HepG2 (cell line): ENCODE results near the gene CPT1C. TPM values are rescaled to one million over a fixed set of nuclear protein-coding genes. Genes with fewer than 3 reads are reported as not detected.

Experiments used
- AKNA ChIP-seq: sonication (generic); formaldehyde crosslinking; IDR thresholded peaks from 2 replicates; pipeline ENCODE4 v1.4.0; 2020; ENCODE audit warnings: missing genetic modification reagents, borderline replicate concordance
- CREB1 ChIP-seq, 2 experiments: fragments of 450-650 bp in 1 of 2; IDR thresholded peaks; 2 replicates each; pipeline ENCODE4 v1.6.1; 2016 to 2017; ENCODE audit warnings: control low read depth in 1 of 2, mild to moderate bottlenecking in 1 of 2, missing compliant biosample characterization in 1 of 2, missing genetic modification characterization in 1 of 2
- EHMT2 ChIP-seq: fragments of 200-600 bp; sonication (generic); IDR thresholded peaks from 2 replicates; pipeline ENCODE4 v1.7.0; 2017; ENCODE audit warnings: antibody characterized with exemption, low read depth, low read length, borderline replicate concordance
- HIVEP1 ChIP-seq: sonication (generic); formaldehyde crosslinking; IDR thresholded peaks from 2 replicates; pipeline ENCODE4 v1.4.0; 2020; ENCODE audit warnings: mild to moderate bottlenecking, missing genetic modification reagents
- HOXA9 ChIP-seq: sonication (generic); formaldehyde crosslinking; IDR thresholded peaks from 2 replicates; pipeline ENCODE4 v1.8.1; 2022; ENCODE audit warnings: missing genetic modification reagents, mild to moderate bottlenecking, moderate library complexity, borderline replicate concordance
- MEIS1 ChIP-seq: sonication (generic); formaldehyde crosslinking; IDR thresholded peaks from 2 replicates; pipeline ENCODE4 v1.9.0; 2021; ENCODE audit warnings: mild to moderate bottlenecking, missing genetic modification reagents, moderate library complexity, borderline replicate concordance
- MIER3 ChIP-seq: IDR thresholded peaks from 2 replicates; pipeline ENCODE4 v1.6.1; 2016; ENCODE audit warnings: missing compliant biosample characterization, borderline replicate concordance
- NFATC3 ChIP-seq: sonication (generic); formaldehyde crosslinking; IDR thresholded peaks from 2 replicates; pipeline ENCODE4 v1.5.1; 2020; ENCODE audit warnings: mild to moderate bottlenecking, missing genetic modification reagents
- NFIB ChIP-seq: sonication (generic); formaldehyde crosslinking; IDR thresholded peaks from 2 replicates; pipeline ENCODE4 v1.9.0; 2021; ENCODE audit warnings: missing genetic modification reagents, mild to moderate bottlenecking, borderline replicate concordance
- PHF21A ChIP-seq: sonication (generic); formaldehyde crosslinking; IDR thresholded peaks from 2 replicates; pipeline ENCODE4 v1.5.0; 2020; ENCODE audit warnings: mild to moderate bottlenecking, missing genetic modification reagents
- SKIL ChIP-seq: sonication (generic); formaldehyde crosslinking; IDR thresholded peaks from 2 replicates; pipeline ENCODE4 v1.8.0; 2022; ENCODE audit warnings: missing genetic modification reagents, mild to moderate bottlenecking, moderate library complexity, borderline replicate concordance
- TBX2 ChIP-seq: sonication (generic); formaldehyde crosslinking; IDR thresholded peaks from 2 replicates; pipeline ENCODE4 v1.5.0; 2020; ENCODE audit warnings: missing genetic modification reagents, mild to moderate bottlenecking, borderline replicate concordance
- ZNF180 ChIP-seq: sonication (generic); formaldehyde crosslinking; IDR thresholded peaks from 2 replicates; pipeline ENCODE4 v1.4.0; 2020; ENCODE audit warnings: low read depth, missing genetic modification reagents, borderline replicate concordance
- ZNF253 ChIP-seq: sonication (generic); formaldehyde crosslinking; IDR thresholded peaks from 2 replicates; pipeline ENCODE4 v1.8.0; 2022; ENCODE audit warnings: mild to moderate bottlenecking, missing genetic modification reagents, borderline replicate concordance
- ZNF3 ChIP-seq: IDR thresholded peaks from 2 replicates; pipeline ENCODE4 v1.7.0; 2017; ENCODE audit warnings: inconsistent platforms
- ZNF33A ChIP-seq: sonication (generic); formaldehyde crosslinking; IDR thresholded peaks from 2 replicates; pipeline ENCODE4 v1.5.1; 2020; ENCODE audit warnings: missing genetic modification reagents, mild to moderate bottlenecking, moderate library complexity, borderline replicate concordance
- ZNF674 ChIP-seq: sonication (generic); formaldehyde crosslinking; IDR thresholded peaks from 2 replicates; pipeline ENCODE4 v1.5.0; 2020; ENCODE audit warnings: low read depth, mild to moderate bottlenecking, missing genetic modification reagents
- ZNF766 ChIP-seq: sonication (generic); formaldehyde crosslinking; IDR thresholded peaks from 2 replicates; pipeline ENCODE4 v1.5.0; 2020; ENCODE audit warnings: missing genetic modification reagents, borderline replicate concordance
- ZNF781 ChIP-seq: sonication (generic); formaldehyde crosslinking; IDR thresholded peaks from 2 replicates; pipeline ENCODE4 v1.5.1; 2020; ENCODE audit warnings: borderline replicate concordance, mild to moderate bottlenecking, missing genetic modification reagents; ENCODE audit errors: not compliant biosample characterization
- polyA plus RNA-seq, 8 experiments: library from polyadenylated mRNA; depleted of rRNA in 3 of 8; stranded (reverse) in 7 of 8; unstranded in 1 of 8; fragments of >200 nt; fragmentation: Illumina TruSeq in 4 of 8; extraction: Trizol in 4 of 8; gene quantifications; 2 replicates each; pipeline versions ENCODE4 v1.2.1 to v1.2.3, GENCODE V29; 2011 to 2016; ENCODE audit warnings: low read depth in 4 of 8, missing spikeins in 1 of 8, mixed read lengths in 1 of 8; ENCODE audit not compliant: insufficient read depth in 1 of 8
- total RNA-seq, 5 experiments: library from RNA; depleted of rRNA; stranded (reverse); fragments of >200 nt; fragmentation: Illumina TruSeq; extraction: Trizol; gene quantifications; 2 replicates each; pipeline ENCODE4 v1.2.3, GENCODE V29; 2016; ENCODE audit warnings: low read depth in 1 of 5
- TF ChIP-seq, protein P1 (sequence below): conservative IDR thresholded peaks from 2 replicates; pipeline ENCODE4 v1.6.1; 2018; ENCODE audit warnings: missing genetic modification reagents

CPT1C gene
- total and polyA plus RNA-seq, 2 of the 13 experiments (the other 11 are each of a cell fraction or from before 2014, with no cell fraction given) = 0.18 TPM; not detected in 1

- peak; percentile 25; the same call in 1 of the 2 replicates for TF ChIP-seq HIVEP1 (CRISPR knock-in tag)
- TF ChIP-seq TBX2 = peak; percentile 74
- no peak for TF ChIP-seq CREB1 (IDR thresholded peaks at IDR 0.05)
- no peak for TF ChIP-seq CREB1 (CRISPR knock-in tag; IDR thresholded peaks at IDR 0.05)
- TF ChIP-seq ZNF781 (CRISPR knock-in tag) = no peak
- 0 out of 2 replicates have a peak, but pooled peaks have one; percentile 47 for TF ChIP-seq SKIL (CRISPR knock-in tag)
- TF ChIP-seq ZNF3 = 0 out of 2 replicates have a peak, but pooled peaks have one; percentile 54
- no peak for TF ChIP-seq AKNA (CRISPR knock-in tag)
- no peak for TF ChIP-seq NFATC3 (CRISPR knock-in tag)
- TF ChIP-seq, protein P1, sequence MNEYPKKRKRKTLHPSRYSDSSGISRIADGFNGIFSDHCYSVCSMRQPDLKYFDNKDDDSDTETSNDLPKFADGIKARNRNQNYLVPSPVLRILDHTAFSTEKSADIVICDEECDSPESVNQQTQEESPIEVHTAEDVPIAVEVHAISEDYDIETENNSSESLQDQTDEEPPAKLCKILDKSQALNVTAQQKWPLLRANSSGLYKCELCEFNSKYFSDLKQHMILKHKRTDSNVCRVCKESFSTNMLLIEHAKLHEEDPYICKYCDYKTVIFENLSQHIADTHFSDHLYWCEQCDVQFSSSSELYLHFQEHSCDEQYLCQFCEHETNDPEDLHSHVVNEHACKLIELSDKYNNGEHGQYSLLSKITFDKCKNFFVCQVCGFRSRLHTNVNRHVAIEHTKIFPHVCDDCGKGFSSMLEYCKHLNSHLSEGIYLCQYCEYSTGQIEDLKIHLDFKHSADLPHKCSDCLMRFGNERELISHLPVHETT (CRISPR knock-in tag) = no peak; the same call in 1 of the 2 replicates
- TF ChIP-seq PHF21A (CRISPR knock-in tag) = peak; percentile 46; the same call in 1 of the 2 replicates
- TF ChIP-seq NFIB = no peak
- no peak for TF ChIP-seq HOXA9 (CRISPR knock-in tag)
- TF ChIP-seq ZNF674 (CRISPR knock-in tag) = no peak
- TF ChIP-seq ZNF253 (CRISPR knock-in tag) = no peak
- no peak for TF ChIP-seq EHMT2
- no peak for TF ChIP-seq ZNF766
- TF ChIP-seq MIER3 = peak; percentile 79; the same call in 1 of the 2 replicates
- TF ChIP-seq ZNF33A = no peak
- no peak for TF ChIP-seq ZNF180 (CRISPR knock-in tag)
- TF ChIP-seq MEIS1 (CRISPR knock-in tag) = peak; percentile 98; the same call in 1 of the 2 replicates
Measured at GRCh38 chr19:49672131-49672919, 18.6 kb upstream of the CPT1C start (continued).
